B cell (primary cell): Measurements from ENCODE around the gene MTHFD1L. TPM values are rescaled to one million over a fixed set of nuclear protein-coding genes. Genes with fewer than 3 reads are reported as not detected.

Experiments used
- ATAC-seq: fragments of 200-7000 bp; cut with Tn5 transposase; one replicate; pipeline ENCODE4 v1.10.0; 2021; ENCODE audit warnings: low read depth, mild to moderate bottlenecking, moderate number of reproducible peaks, moderate library complexity
- CTCF ChIA-PET: fragments of 350-600 bp; sonication (Branson Sonifier 250); formaldehyde crosslinking; loops from one replicate; lab custom pipeline; 2021; ENCODE audit warnings: antibody characterized with exemption, inconsistent platforms; lab: Charles Lee
- POLR2A ChIA-PET: fragments of 350-600 bp; sonication (Branson Sonifier 250); formaldehyde crosslinking; loops from one replicate; lab custom pipeline; 2021; ENCODE audit warnings: antibody characterized with exemption; lab: Charles Lee
- DNase-seq: peaks from one replicate; pipeline ENCODE4 v3.0.0; 2013
- H2AFZ ChIP-seq: 2 replicates; pipeline ENCODE4 v1.6.1; 2012; ENCODE audit warnings: mild to moderate bottlenecking, low read depth, low read length; ENCODE audit not compliant: insufficient read depth, poor library complexity, severe bottlenecking
- H3K27ac ChIP-seq, 2 donors: 1 replicate in 1 of 2; 2 replicates in 1 of 2; pipeline ENCODE4 v1.5.1; 2012 to 2013; ENCODE audit warnings: low read length in 2 of 2, mild to moderate bottlenecking in 2 of 2, moderate library complexity in 1 of 2
- H3K27me3 ChIP-seq, 4 experiments: fragments of 200-600 bp in 1 of 4; sonication (generic) in 1 of 4; replicated peaks in 1 of 4; 1 replicate in 2 of 4; 2 replicates in 2 of 4; pipeline versions ENCODE4 v1.6.1 to v1.7.0; 2013 to 2016; ENCODE audit warnings: low read length in 3 of 4, mild to moderate bottlenecking in 2 of 4, mixed read lengths in 1 of 4, moderate library complexity in 1 of 4; ENCODE audit not compliant: insufficient read depth in 4 of 4, control insufficient read depth in 3 of 4; ENCODE audit errors: control extremely low read depth in 1 of 4
- H3K36me3 ChIP-seq, 2 experiments: replicated peaks in 1 of 2; 1 replicate in 1 of 2; 2 replicates in 1 of 2; pipeline versions ENCODE4 v1.6.1 to v1.7.1; 2013; ENCODE audit warnings: low read length in 1 of 2; ENCODE audit not compliant: insufficient read depth in 2 of 2, control insufficient read depth in 1 of 2; ENCODE audit errors: control extremely low read depth in 1 of 2, extremely low read depth in 1 of 2
- H3K4me1 ChIP-seq, 2 donors: fragments of 200-600 bp in 1 of 2; sonication (generic) in 1 of 2; 1 replicate in 1 of 2; 2 replicates in 1 of 2; pipeline versions ENCODE4 v1.5.1 to v1.6.1; 2013 to 2017; ENCODE audit warnings: low read length in 2 of 2; ENCODE audit not compliant: control insufficient read depth in 2 of 2, insufficient read depth in 2 of 2
- H3K4me2 ChIP-seq: replicated peaks from 2 replicates; pipeline ENCODE3; 2012; ENCODE audit warnings: mild to moderate bottlenecking, low read depth, low read length; ENCODE audit not compliant: poor library complexity, severe bottlenecking
- H3K4me3 ChIP-seq, 5 experiments: fragments of 200-600 bp in 1 of 5; sonication (generic) in 1 of 5; 1 replicate in 3 of 5; 2 replicates in 2 of 5; pipeline versions ENCODE4 v1.5.1 to v1.7.0; 2011 to 2016; ENCODE audit warnings: low read length in 4 of 5, mild to moderate bottlenecking in 4 of 5, low read depth in 2 of 5, control low read depth in 1 of 5, moderate library complexity in 1 of 5; ENCODE audit not compliant: insufficient read depth in 1 of 5; ENCODE audit errors: control extremely low read depth in 1 of 5, extremely low read depth in 1 of 5
- H3K79me2 ChIP-seq: fragments of 200-600 bp; sonication (generic); one replicate; pipeline ENCODE4 v1.6.0; 2016; ENCODE audit warnings: low read length; ENCODE audit not compliant: control insufficient read depth, insufficient read depth
- H3K9ac ChIP-seq: fragments of 200-600 bp; sonication (generic); 2 replicates; pipeline ENCODE4 v1.6.1; 2017; ENCODE audit warnings: mild to moderate bottlenecking, low read length, moderate library complexity
- H3K9me3 ChIP-seq, 3 donors: one replicate each; pipeline versions ENCODE4 v1.6.1 to v1.7.1; 2013; ENCODE audit warnings: low read length in 2 of 3; ENCODE audit not compliant: control insufficient read depth in 2 of 3, insufficient read depth in 1 of 3; ENCODE audit errors: control extremely low read depth in 1 of 3
- H4K20me1 ChIP-seq: 2 replicates; pipeline ENCODE4 v1.6.0; 2012; ENCODE audit warnings: mild to moderate bottlenecking, low read length; ENCODE audit not compliant: insufficient read depth, control insufficient read depth, poor library complexity, severe bottlenecking
- H3K27ac Mint-ChIP-seq: one replicate; pipeline ENCODE4 v1.8.0; 2021; ENCODE audit warnings: mixed read lengths
- H3K27me3 Mint-ChIP-seq: one replicate; pipeline ENCODE4 v1.8.0; 2021; ENCODE audit warnings: mixed read lengths
- H3K4me1 Mint-ChIP-seq: one replicate; pipeline ENCODE4 v1.8.0; 2021; ENCODE audit warnings: mixed read lengths
- H3K4me3 Mint-ChIP-seq: one replicate; pipeline ENCODE4 v1.8.0; 2021; ENCODE audit warnings: mixed read lengths
- H3K9me3 Mint-ChIP-seq: one replicate; pipeline ENCODE4 v1.8.0; 2022; ENCODE audit warnings: mixed read lengths; ENCODE audit not compliant: insufficient read depth
- EZH2 ChIP-seq: IDR thresholded peaks from 2 replicates; pipeline ENCODE4 v1.6.1; 2012; ENCODE audit warnings: borderline replicate concordance, low read depth, mild to moderate bottlenecking, moderate library complexity, low read length; ENCODE audit not compliant: insufficient read depth, poor library complexity, severe bottlenecking
- WGBS: methylation state at CpG from one replicate; pipeline ENCODE4 v1.1.5; 2013; ENCODE audit warnings: missing lambda C conversion rate; ENCODE audit not compliant: insufficient coverage; 5-methylcytosine and 5-hydroxymethylcytosine counted together
- intact Hi-C: fragments of 100-400 bp; cut with micrococcal nuclease; formaldehyde crosslinking; loops from one replicate; pipeline ENCODE4 v1.10.0; 2022
- polyA plus RNA-seq: library from polyadenylated mRNA; depleted of rRNA; stranded (reverse); fragments of >200 nt; gene quantifications from 2 replicates; pipeline ENCODE4 v1.2.3, GENCODE V29; 2012
- total RNA-seq, 2 donors: library from RNA; stranded (reverse); fragments of 120-200 nt in 1 of 2; gene quantifications; 1 replicate in 1 of 2; 2 replicates in 1 of 2; pipeline versions ENCODE4 v1.2.3 to v1.2.4, GENCODE V29; 2013 to 2022
- TF ChIP-seq, protein P1 (sequence below): fragments of 200-600 bp; IDR thresholded peaks from one replicate; pipeline ENCODE4 v1.8.0; 2022; ENCODE audit warnings: antibody characterized with exemption, mild to moderate bottlenecking

MTHFD1L gene
- total and polyA plus RNA-seq, 2 donors (not counting 1 experiment from before 2014, with no cell fraction given): 2.9 to 16.1 TPM

DNA sequence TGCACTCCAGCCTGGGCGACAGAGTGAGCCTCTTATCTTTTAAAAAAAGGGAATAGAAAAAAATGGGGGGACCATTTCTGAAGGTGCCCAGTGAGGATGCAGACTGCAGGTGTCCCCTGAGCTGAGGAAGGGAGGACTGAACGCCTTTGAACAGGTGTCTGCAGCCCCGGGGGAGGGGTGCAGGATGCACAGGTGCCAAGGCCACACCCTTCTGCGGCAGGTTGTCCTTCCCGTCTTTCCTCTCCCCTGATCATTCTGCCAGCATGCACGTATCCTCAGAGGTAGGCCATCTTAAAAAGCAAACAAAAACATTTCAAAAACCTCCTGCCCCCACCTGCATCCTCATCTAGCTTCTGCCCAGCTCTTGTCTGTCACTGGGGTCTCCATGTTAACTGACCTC is 101.3 kb downstream of the MTHFD1L start:
- Mint-ChIP-seq H3K4me3 (no peak overlapping the region), H3K9me3 (no peaks in the 10 kb centered on the region), H3K27ac (no peak overlapping the region), H3K4me1 (peaks cover 12% of the 10 kb centered on the region), H3K27me3 (no peaks in the 10 kb centered on the region)
- Histone ChIP-seq H3K79me2 (no peaks in the 10 kb centered on the region), H3K4me2 (no peak overlapping the region), H3K27me3 (no peaks in the 10 kb centered on the region), H2AFZ (no peak overlapping the region), H3K4me3 (no peak overlapping the region), H3K36me3 (peaks cover 0 to 4% of the 10 kb centered on the region in 2 experiments), H3K4me1 (peaks cover 0 to 10% of the 10 kb centered on the region in 2 donors), H3K9me3 (no peaks in the 10 kb centered on the region), H4K20me1 (no peaks in the 10 kb centered on the region), H3K27ac (no peak overlapping the region), H3K9ac (no peak overlapping the region)
- intact Hi-C loops: no loop called here
- ATAC-seq (no peak), DNase-seq (no peak)
- TF ChIP-seq, protein P1, sequence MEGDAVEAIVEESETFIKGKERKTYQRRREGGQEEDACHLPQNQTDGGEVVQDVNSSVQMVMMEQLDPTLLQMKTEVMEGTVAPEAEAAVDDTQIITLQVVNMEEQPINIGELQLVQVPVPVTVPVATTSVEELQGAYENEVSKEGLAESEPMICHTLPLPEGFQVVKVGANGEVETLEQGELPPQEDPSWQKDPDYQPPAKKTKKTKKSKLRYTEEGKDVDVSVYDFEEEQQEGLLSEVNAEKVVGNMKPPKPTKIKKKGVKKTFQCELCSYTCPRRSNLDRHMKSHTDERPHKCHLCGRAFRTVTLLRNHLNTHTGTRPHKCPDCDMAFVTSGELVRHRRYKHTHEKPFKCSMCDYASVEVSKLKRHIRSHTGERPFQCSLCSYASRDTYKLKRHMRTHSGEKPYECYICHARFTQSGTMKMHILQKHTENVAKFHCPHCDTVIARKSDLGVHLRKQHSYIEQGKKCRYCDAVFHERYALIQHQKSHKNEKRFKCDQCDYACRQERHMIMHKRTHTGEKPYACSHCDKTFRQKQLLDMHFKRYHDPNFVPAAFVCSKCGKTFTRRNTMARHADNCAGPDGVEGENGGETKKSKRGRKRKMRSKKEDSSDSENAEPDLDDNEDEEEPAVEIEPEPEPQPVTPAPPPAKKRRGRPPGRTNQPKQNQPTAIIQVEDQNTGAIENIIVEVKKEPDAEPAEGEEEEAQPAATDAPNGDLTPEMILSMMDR: no peak
- TF ChIP-seq EZH2: no peak
- ChIA-PET CTCF (no interaction called here), POLR2A (no interaction called here)
- WGBS: 57% methylated on average over 5 of the region's 6 CpGs

DNA sequence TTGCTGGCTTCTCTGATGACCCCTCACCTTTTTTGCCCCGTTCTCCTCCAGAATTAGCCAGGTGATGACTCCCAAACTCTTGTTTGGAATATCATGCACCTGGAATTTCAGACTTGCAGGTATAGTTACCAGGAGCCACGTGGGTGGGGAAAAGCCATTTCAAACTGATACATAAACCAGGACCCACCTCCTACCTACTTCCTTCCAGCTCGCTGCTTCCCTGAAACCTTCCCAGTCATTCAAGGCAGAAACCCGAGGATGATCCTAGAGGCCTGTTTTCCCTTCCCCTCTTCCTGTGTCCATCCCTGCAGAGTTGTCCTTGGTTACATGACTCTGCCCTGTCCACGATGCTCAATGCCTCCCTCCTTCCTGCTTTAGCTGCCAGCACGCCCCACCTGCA is 101.9 kb downstream of the MTHFD1L start:
- no peaks in the 10 kb centered on the region for H3K27me3 Mint-ChIP-seq
- no peak for ATAC-seq
- no peaks in the 10 kb centered on the region for H3K9me3 Mint-ChIP-seq
- H3K27ac Mint-ChIP-seq: no peak overlapping the region
- Histone ChIP-seq H3K27ac (no peak overlapping the region), H3K4me3 (no peak overlapping the region), H2AFZ (no peak overlapping the region), H3K4me1 (peaks cover 0 to 10% of the 10 kb centered on the region in 2 donors), H3K27me3 (no peaks in the 10 kb centered on the region), H3K9ac (no peak overlapping the region), H3K9me3 (no peaks in the 10 kb centered on the region), H3K79me2 (no peaks in the 10 kb centered on the region), H4K20me1 (no peaks in the 10 kb centered on the region), H3K36me3 (peaks cover 0 to 4% of the 10 kb centered on the region in 2 experiments), H3K4me2 (no peak overlapping the region)
- no peak overlapping the region for H3K4me3 Mint-ChIP-seq
- WGBS: 93% methylated on average over 6 of the region's 6 CpGs
- ChIA-PET POLR2A (no interaction called here), CTCF (no interaction called here)
- no peak for DNase-seq
- TF ChIP-seq, protein P1: no peak
- TF ChIP-seq EZH2: no peak
- H3K4me1 Mint-ChIP-seq: peaks cover 12% of the 10 kb centered on the region
- intact Hi-C loops: no loop called here
